HCT116 (cell line): ENCODE results near the gene EPB41L5. TPM values are rescaled to one million over a fixed set of nuclear protein-coding genes. Genes with fewer than 3 reads are reported as not detected.

Experiments used
- ATAC-seq: fragments of 200-7000 bp; cut with Tn5 transposase; 2 replicates; pipeline ENCODE4 v1.9.1; 2020; ENCODE audit warnings: mild to moderate bottlenecking, moderate library complexity
- BruUV-seq: library from RNA; stranded (reverse); fragments of 400-500 nt; replicated peaks from 2 replicates; lab custom pipeline; 2021; lab: Mats Ljungman, UMichigan
- CTCF ChIA-PET: fragments of 300-600 bp; sonication (Branson Sonifier 250); formaldehyde crosslinking; loops from one replicate; lab custom pipeline; 2021; ENCODE audit warnings: antibody characterized with exemption; lab: Charles Lee
- POLR2A ChIA-PET: fragments of 300-600, 350-600 bp; sonication (Branson Sonifier 250); formaldehyde crosslinking; loops from one replicate; lab custom pipeline; 2021; ENCODE audit warnings: antibody characterized with exemption; lab: Charles Lee
- RAD21 ChIA-PET, 2 experiments: fragments of 300-600 bp; sonication (Branson Sonifier 250); formaldehyde crosslinking; loops; one replicate each; lab custom pipeline; 2023; ENCODE audit warnings: low total read pairs in 2 of 2; ENCODE audit not compliant: uncharacterized antibody in 2 of 2, unreplicated experiment in 2 of 2, low non-redundant PET in 1 of 2; lab: Charles Lee
- DNase-seq: peaks from one replicate; pipeline ENCODE4 v3.0.0-alpha.2; 2010; ENCODE audit warnings: low read depth, low spot score
- H2AFZ ChIP-seq: fragments of 200-600 bp; shearing (Covaris generic), sonication (generic); 2 replicates; pipeline ENCODE4 v1.6.1; 2017; ENCODE audit warnings: low read depth, mixed run types, mixed read lengths, antibody characterized with exemption, low read length; ENCODE audit not compliant: poor library complexity, severe bottlenecking
- H3K27ac ChIP-seq: 2 replicates; pipeline ENCODE4 v1.5.1; 2012; ENCODE audit warnings: low read depth, low read length
- H3K27me3 ChIP-seq: fragments of 200-600 bp; sonication (generic); 2 replicates; pipeline ENCODE4 v1.6.1; 2016; ENCODE audit warnings: mixed run types, low read length, mixed read lengths; ENCODE audit not compliant: insufficient read depth
- H3K36me3 ChIP-seq, 2 experiments: fragments of 200-500 bp in 1 of 2; fragments of 200-600 bp in 1 of 2; sonication (Bioruptor generic) in 1 of 2; sonication (generic) in 1 of 2; 2 replicates each; pipeline versions ENCODE4 v1.5.1 to v1.6.1; 2014 to 2016; ENCODE audit warnings: low read length in 2 of 2, inconsistent platforms in 1 of 2, mixed read lengths in 1 of 2, mixed run types in 1 of 2; ENCODE audit not compliant: insufficient read depth in 2 of 2, control insufficient read depth in 1 of 2
- H3K4me1 ChIP-seq, 2 experiments: fragments of 200-600 bp in 1 of 2; sonication (generic) in 1 of 2; 2 replicates each; pipeline versions ENCODE4 v1.5.1 to v1.6.1; 2012 to 2017; ENCODE audit warnings: low read length in 2 of 2, inconsistent platforms in 1 of 2, mild to moderate bottlenecking in 1 of 2, mixed read lengths in 1 of 2, mixed run types in 1 of 2, moderate library complexity in 1 of 2; ENCODE audit not compliant: insufficient read depth in 2 of 2, control insufficient read depth in 1 of 2
- H3K4me2 ChIP-seq: fragments of 200-600 bp; sonication (generic); 2 replicates; pipeline ENCODE4 v1.6.1; 2017; ENCODE audit warnings: mixed run types, low read length, mixed read lengths
- H3K4me3 ChIP-seq, 2 experiments: fragments of 200-600 bp in 1 of 2; sonication (generic) in 1 of 2; replicated peaks in 1 of 2; 2 replicates each; pipeline ENCODE4 v1.5.1; 2011 to 2016; ENCODE audit warnings: low read length in 2 of 2, control low read depth in 1 of 2, low read depth in 1 of 2, mild to moderate bottlenecking in 1 of 2, mixed read lengths in 1 of 2, mixed run types in 1 of 2
- H3K79me2 ChIP-seq: fragments of 200-600 bp; sonication (generic); 2 replicates; pipeline ENCODE4 v1.6.1; 2017; ENCODE audit warnings: mild to moderate bottlenecking, mixed run types, low read length, moderate library complexity, mixed read lengths; ENCODE audit not compliant: insufficient read depth
- H3K9ac ChIP-seq: fragments of 200-600 bp; sonication (generic); 2 replicates; pipeline ENCODE4 v1.6.1; 2016; ENCODE audit warnings: low read length, mixed read lengths
- H3K9me2 ChIP-seq: fragments of 200-600 bp; sonication (generic), shearing (Covaris generic); 2 replicates; pipeline ENCODE4 v1.6.1; 2017; ENCODE audit warnings: mixed run types, mild to moderate bottlenecking, moderate library complexity; ENCODE audit not compliant: insufficient read depth
- H3K9me3 ChIP-seq, 2 experiments: fragments of 200-500 bp in 1 of 2; fragments of 200-600 bp in 1 of 2; sonication (Bioruptor generic) in 1 of 2; sonication (generic) in 1 of 2; 2 replicates each; pipeline ENCODE4 v1.6.1; 2014 to 2017; ENCODE audit warnings: low read length in 2 of 2, mixed read lengths in 2 of 2, inconsistent platforms in 1 of 2, low read depth in 1 of 2, mild to moderate bottlenecking in 1 of 2, mixed run types in 1 of 2, moderate library complexity in 1 of 2; ENCODE audit not compliant: control insufficient read depth in 1 of 2, insufficient read depth in 1 of 2
- H4K20me1 ChIP-seq: fragments of 200-600 bp; sonication (generic), shearing (Covaris generic); 2 replicates; pipeline ENCODE4 v1.6.1; 2017; ENCODE audit warnings: mixed run types, mild to moderate bottlenecking, moderate library complexity; ENCODE audit not compliant: insufficient read depth
- ATF3 ChIP-seq: IDR thresholded peaks from 2 replicates; pipeline ENCODE4 v1.6.1; 2012
- CBX3 ChIP-seq: IDR thresholded peaks from 2 replicates; pipeline ENCODE4 v1.6.1; 2012; ENCODE audit warnings: low read depth
- CEBPB ChIP-seq: IDR thresholded peaks from 2 replicates; pipeline ENCODE4 v1.6.1; 2012; ENCODE audit warnings: low read depth
- EZH2phosphoT487 ChIP-seq: fragments of 200-600 bp; IDR thresholded peaks from 2 replicates; pipeline ENCODE4 v1.6.1; 2018; ENCODE audit warnings: antibody characterized with exemption, borderline replicate concordance
- JUND ChIP-seq: IDR thresholded peaks from 2 replicates; pipeline ENCODE4 v1.6.1; 2012
- MAX ChIP-seq: IDR thresholded peaks from 2 replicates; pipeline ENCODE4 v1.6.1; 2012
- POLR2A ChIP-seq: IDR thresholded peaks from 2 replicates; pipeline ENCODE4 v1.7.0; 2011; ENCODE audit warnings: borderline replicate concordance; ENCODE audit not compliant: insufficient read depth, insufficient read length; ENCODE audit errors: extremely low read depth
- REST ChIP-seq: IDR thresholded peaks from 2 replicates; pipeline ENCODE4 v1.6.1; 2012; ENCODE audit warnings: low read depth
- SIN3A ChIP-seq: IDR thresholded peaks from 2 replicates; pipeline ENCODE4 v1.6.1; 2012; ENCODE audit warnings: low read depth
- SP1 ChIP-seq: IDR thresholded peaks from 2 replicates; pipeline ENCODE4 v1.6.1; 2012; ENCODE audit warnings: low read depth
- TCF7L2 ChIP-seq: IDR thresholded peaks from 2 replicates; pipeline ENCODE4 v1.7.0; 2011; ENCODE audit warnings: borderline replicate concordance, inconsistent platforms; ENCODE audit not compliant: insufficient read depth, insufficient read length; ENCODE audit errors: extremely low read depth
- YY1 ChIP-seq: IDR thresholded peaks from 2 replicates; pipeline ENCODE4 v1.6.1; 2011; ENCODE audit warnings: low read length, low read depth, moderate library complexity, mild to moderate bottlenecking; ENCODE audit not compliant: insufficient replicate concordance; ENCODE audit errors: extremely low read depth
- ZBTB33 ChIP-seq: IDR thresholded peaks from 2 replicates; pipeline ENCODE4 v1.6.1; 2011; ENCODE audit warnings: mild to moderate bottlenecking, low read length, moderate library complexity; ENCODE audit not compliant: insufficient replicate concordance; ENCODE audit errors: extremely low read depth
- ZNF274 ChIP-seq: fragments of 200-500 bp; sonication (Bioruptor generic); IDR thresholded peaks from 2 replicates; pipeline ENCODE4 v1.6.1; 2014; ENCODE audit warnings: mild to moderate bottlenecking, low read depth, low read length, inconsistent platforms
- intact Hi-C: fragments of 100-400 bp; cut with micrococcal nuclease; formaldehyde crosslinking; loops from 2 replicates; pipeline ENCODE4 v1.10.0; 2022
- total RNA-seq: library from RNA; stranded (reverse); gene quantifications from one replicate; pipeline ENCODE4 v1.2.1, GENCODE V29; 2021; ENCODE audit not compliant: unreplicated experiment

EPB41L5 gene
- total RNA-seq, 1 experiment from 2014 or later = 14.7 TPM

- Histone ChIP-seq H3K27ac (no peak overlapping the region), H4K20me1 (no peaks in the 10 kb centered on the region), H3K9me3 (0 out of 4 replicates have a peak, but pooled peaks cover 0 to 4% of the 10 kb centered on the region in 2 experiments), H3K4me1 (no peaks in the 10 kb centered on the region), H3K36me3 (no peaks in the 10 kb centered on the region), H3K9ac (no peak overlapping the region), H2AFZ (no peak overlapping the region), H3K9me2 (no peaks in the 10 kb centered on the region), H3K4me2 (no peak overlapping the region), H3K79me2 (peaks cover 52% of the 10 kb centered on the region), H3K4me3 (no peak overlapping the region), H3K27me3 (no peaks in the 10 kb centered on the region)
- no TSS peak for BruUV-seq
- POLR2A ChIA-PET = no interaction called here
- no peak for TF ChIP-seq SP1
- TF ChIP-seq ZNF274 = no peak
- no peak for TF ChIP-seq CEBPB
- no peak for TF ChIP-seq TCF7L2
- no peak for TF ChIP-seq SIN3A
- no peak for TF ChIP-seq MAX
- no peak for TF ChIP-seq REST
- no peak for TF ChIP-seq ATF3
- TF ChIP-seq POLR2A = no peak
- TF ChIP-seq CBX3 = no peak
- no peak for TF ChIP-seq ZBTB33
- TF ChIP-seq EZH2phosphoT487 = no peak
- no peak for TF ChIP-seq YY1
- TF ChIP-seq JUND = no peak
- intact Hi-C loops = no loop called here
- CTCF ChIA-PET = no interaction called here
- no peak for DNase-seq
- ATAC-seq = no peak
- RAD21 ChIA-PET = no interaction called here
Measured at GRCh38 chr2:120189189-120189588, 176.3 kb downstream of the EPB41L5 start.
